ENCODE measurements around the gene MACF1.

Gene MACF1

DNA sequence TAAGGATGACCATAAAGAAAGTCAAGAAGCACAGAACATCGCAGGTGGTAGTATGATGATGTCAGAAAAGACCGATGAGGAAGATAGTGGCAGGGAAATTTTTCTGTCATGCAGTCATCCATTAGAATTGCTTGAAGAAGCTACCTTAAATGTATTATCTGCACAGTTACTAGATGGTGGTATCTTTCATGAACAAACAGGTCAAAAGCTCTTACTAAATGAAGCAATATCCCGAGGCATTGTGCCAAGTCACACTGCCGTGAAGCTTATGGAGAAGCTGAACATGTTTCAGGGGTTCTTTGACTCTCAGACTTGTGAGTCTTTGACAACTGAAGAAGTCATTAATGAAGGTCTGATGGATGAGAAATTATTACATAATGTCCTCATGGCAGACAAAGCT lies 128.8 kb downstream of the MACF1 start:
- peak in 1 of 2 experiments; percentile 11 for DNase-seq
- no peak for TF ChIP-seq POLR2A (IDR thresholded peaks at IDR 0.05; ENCODE audit: low read length)
- TF ChIP-seq GATA1 (IDR thresholded peaks at IDR 0.05; ENCODE audit: low read depth, low read length) = no peak

DNA sequence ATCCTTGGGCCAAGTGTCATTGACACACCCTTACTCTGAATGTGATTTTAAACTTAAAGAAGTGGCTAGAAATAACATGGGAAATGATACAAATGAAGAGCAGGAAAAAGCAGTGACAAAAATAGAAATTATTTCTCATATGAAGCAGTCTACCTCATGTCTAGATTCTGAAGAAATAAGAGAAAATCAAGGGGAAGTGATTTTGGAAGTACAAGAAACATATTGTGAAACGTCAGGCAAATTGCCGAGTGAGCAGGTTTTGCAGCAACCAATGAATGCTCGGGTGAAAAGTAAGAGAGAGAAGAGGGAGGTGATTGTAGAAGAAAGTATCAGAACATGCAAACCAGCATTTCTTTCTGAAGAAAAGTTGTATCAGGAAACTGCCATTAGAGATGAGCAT lies 130.7 kb downstream of the MACF1 start:
- TF ChIP-seq POLR2A (IDR thresholded peaks at IDR 0.05; ENCODE audit: low read length) = no peak
- TF ChIP-seq GATA1 (IDR thresholded peaks at IDR 0.05; ENCODE audit: low read depth, low read length) = no peak
- no peak for DNase-seq

- no peak for DNase-seq
- TF ChIP-seq GATA1 (IDR thresholded peaks at IDR 0.05; ENCODE audit: low read depth, low read length) (no peak), POLR2A (IDR thresholded peaks at IDR 0.05; ENCODE audit: low read length) (no peak)
Observed at GRCh38 chr1:39337067-39337466, 132.6 kb downstream of the MACF1 start.

GRCh38 chr1:39342776-39343175 lies 138.3 kb downstream of the MACF1 start:
- TF ChIP-seq GATA1 (IDR thresholded peaks at IDR 0.05; ENCODE audit: low read depth, low read length) (no peak), POLR2A (IDR thresholded peaks at IDR 0.05; ENCODE audit: low read length) (no peak)
- no peak for DNase-seq

DNA sequence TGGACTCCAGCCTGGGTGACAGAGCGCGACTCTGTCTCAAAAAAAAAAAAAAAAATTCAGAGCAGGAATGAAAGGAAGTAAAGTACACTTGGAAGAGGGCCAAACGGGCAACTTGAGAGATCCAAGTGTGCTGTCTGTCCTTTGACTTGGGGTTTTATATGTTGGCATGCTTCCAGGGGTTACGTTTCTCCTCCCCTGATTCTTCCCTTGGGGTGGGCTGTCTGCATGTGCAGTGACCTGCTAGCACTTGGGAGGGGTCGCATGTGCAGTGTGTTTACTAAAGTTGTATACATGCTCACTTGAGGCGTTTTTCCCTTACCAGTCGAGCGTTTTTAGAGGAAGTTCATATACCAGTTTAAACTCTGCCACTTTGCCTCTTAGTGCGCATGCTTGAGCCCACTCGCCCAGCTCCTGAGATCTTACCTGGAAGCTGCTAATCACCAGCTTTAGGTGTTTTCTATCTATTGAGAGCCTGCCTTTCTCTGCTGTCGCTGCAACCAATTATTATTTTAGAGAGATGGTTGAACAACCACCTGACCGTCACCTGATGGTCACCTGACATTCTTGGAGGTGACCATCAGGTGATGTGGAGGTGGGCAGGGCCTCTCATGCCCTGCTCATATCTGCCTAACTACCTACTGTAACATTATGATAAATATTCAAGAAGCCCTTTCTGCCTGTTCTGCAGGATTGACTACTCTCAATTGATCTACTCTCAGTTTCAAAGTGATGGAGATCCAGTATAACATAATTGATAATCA lies 140.1 kb downstream of the MACF1 start:
- no peak for TF ChIP-seq GATA1 (IDR thresholded peaks at IDR 0.05; ENCODE audit: low read depth, low read length)
- no peak for TF ChIP-seq POLR2A (IDR thresholded peaks at IDR 0.05; ENCODE audit: low read length)
- no peak for DNase-seq

DNA sequence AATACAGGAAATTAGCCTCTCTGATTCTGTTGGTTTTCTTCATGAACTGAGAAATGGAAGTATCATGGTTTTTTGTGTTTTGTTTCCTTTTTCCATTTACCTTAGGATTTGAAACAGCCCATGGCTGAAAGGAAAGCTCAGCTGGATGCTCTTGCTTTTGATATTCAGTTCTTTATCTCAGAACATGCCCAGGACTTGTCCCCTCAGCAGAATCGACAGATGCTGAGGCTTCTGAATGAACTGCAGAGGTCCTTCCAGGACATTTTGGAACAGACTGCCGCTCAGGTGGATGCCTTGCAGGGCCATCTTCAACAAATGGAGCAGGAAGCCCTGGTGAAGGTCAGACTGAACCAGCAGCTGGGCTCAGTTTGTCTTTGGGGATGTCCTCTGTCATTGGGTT lies 142.4 kb downstream of the MACF1 start:
- TF ChIP-seq GATA1 (IDR thresholded peaks at IDR 0.05; ENCODE audit: low read depth, low read length) = no peak
- no peak for TF ChIP-seq POLR2A (IDR thresholded peaks at IDR 0.05; ENCODE audit: low read length)
- no peak for DNase-seq

DNA sequence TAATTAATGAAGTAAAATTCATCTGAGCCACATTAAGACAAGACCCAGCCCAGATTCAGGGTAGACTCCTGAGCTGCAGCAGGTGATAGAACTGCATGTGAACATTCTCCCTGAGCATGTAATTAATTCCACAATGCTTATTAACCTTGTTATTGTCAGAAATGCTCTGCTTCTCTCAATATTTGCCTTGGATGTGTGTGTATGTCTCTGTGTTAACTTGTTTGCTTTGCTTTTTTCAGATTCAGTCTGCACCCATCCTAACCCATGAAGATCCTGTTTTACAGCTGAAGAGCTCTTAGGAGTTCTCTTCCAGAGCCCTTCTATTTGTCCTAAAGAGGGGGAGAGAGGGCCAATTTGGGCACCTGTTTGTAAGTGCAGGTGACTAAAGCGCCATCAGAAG lies 143.8 kb downstream of the MACF1 start:
- DNase-seq = no peak
- TF ChIP-seq POLR2A (IDR thresholded peaks at IDR 0.05; ENCODE audit: low read length) (no peak), GATA1 (IDR thresholded peaks at IDR 0.05; ENCODE audit: low read depth, low read length) (no peak)

DNA sequence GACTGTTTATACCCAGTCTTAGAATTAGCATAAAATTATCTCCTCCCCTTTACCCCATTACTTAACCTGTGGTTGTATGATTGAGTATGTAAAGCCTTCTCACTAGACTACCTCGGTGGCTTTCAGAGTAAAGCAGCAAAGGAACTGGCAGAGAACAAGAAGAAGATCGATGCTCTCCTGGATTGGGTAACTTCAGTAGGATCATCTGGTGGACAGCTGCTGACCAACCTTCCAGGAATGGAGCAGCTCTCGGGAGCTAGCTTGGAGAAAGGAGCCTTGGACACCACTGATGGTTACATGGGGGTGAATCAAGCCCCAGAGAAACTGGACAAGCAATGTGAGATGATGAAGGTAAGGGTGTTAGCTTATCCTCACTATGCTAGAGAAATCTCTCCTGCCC lies 148.4 kb downstream of the MACF1 start:
- DNase-seq = no peak
- TF ChIP-seq POLR2A (IDR thresholded peaks at IDR 0.05; ENCODE audit: low read length) = no peak
- no peak for TF ChIP-seq GATA1 (IDR thresholded peaks at IDR 0.05; ENCODE audit: low read depth, low read length)

DNA sequence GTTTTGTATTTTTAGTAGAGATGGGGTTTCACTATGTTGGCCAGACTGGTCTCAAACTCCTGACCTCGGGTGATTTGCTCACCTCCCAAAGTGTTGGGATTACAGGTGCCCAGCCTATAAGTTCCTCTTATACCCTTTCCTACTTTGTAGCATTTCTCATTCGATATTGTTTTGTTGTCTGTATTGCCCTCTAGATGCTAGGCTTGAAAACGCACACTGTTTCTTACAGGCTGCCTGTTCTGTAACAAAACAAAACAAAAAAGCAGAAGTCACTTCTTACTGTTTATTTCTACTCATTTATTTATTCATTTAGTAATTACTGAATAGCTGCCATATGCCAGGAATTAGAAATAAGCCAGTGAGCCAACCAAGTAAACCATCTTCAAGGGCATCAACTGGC lies 150.1 kb downstream of the MACF1 start:
- TF ChIP-seq POLR2A (IDR thresholded peaks at IDR 0.05; ENCODE audit: low read length) = no peak
- no peak for TF ChIP-seq GATA1 (IDR thresholded peaks at IDR 0.05; ENCODE audit: low read depth, low read length)
- no peak for DNase-seq

DNA sequence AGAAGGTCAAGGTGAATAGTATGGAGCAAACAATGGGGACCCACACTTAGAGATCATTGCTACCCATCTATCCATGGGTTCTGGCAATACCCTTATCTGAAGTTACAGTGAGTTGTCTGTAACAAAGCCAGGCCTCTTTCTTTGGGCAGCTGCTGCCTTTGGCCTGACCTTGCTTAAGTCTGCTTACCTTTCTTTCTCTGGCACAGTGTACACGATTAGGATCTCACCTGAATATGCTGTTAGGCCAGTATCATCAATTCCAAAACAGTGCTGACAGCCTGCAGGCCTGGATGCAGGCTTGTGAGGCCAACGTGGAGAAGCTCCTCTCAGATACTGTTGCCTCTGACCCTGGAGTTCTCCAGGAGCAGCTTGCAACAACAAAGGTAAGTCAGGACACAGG lies 154.0 kb downstream of the MACF1 start:
- no peak for TF ChIP-seq POLR2A (IDR thresholded peaks at IDR 0.05; ENCODE audit: low read length)
- no peak for TF ChIP-seq GATA1 (IDR thresholded peaks at IDR 0.05; ENCODE audit: low read depth, low read length)
- no peak for DNase-seq

DNA sequence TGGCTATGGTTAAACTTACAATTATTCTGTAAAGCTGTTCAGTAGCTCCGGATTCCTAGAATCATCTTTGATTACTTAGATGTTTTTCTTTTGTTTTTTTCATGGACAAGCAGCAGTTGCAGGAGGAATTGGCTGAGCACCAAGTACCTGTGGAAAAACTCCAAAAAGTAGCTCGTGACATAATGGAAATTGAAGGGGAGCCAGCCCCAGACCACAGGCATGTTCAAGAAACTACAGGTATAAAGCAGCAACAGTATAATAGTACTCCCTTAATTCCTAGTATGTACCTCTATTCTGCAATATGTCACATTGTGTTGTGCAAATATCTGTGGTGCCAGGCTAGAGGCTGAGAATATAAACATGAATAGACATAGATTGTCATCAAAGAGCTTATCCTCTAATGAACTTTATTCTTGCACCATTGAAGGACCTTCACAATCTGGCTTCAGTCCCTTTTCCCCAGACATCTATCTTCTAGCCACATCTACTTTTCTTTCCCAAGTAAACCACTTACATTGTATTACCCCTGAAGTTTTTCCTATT lies 154.6 kb downstream of the MACF1 start:
- no peak for DNase-seq
- TF ChIP-seq POLR2A (IDR thresholded peaks at IDR 0.05; ENCODE audit: low read length) (no peak), GATA1 (IDR thresholded peaks at IDR 0.05; ENCODE audit: low read depth, low read length) (no peak)

GRCh38 chr1:39360731-39361130 lies 156.2 kb downstream of the MACF1 start:
- no peak for DNase-seq
- TF ChIP-seq GATA1 (IDR thresholded peaks at IDR 0.05; ENCODE audit: low read depth, low read length) = no peak

DNA sequence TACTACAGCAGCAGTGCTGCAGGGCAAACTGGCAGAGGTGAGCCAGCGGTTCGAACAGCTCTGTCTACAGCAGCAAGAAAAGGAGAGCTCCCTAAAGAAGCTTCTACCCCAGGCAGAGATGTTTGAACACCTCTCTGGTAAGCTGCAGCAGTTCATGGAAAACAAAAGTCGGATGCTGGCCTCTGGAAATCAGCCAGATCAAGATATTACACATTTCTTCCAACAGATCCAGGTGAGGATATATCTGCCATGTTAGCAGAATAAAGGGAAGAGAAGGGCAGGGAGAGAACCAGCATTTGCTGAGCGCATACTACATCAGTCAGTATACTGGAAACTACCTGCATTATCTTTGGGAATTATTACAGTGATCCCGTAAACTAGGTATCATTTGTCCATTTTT lies 157.0 kb downstream of the MACF1 start:
- TF ChIP-seq GATA1 (IDR thresholded peaks at IDR 0.05; ENCODE audit: low read depth, low read length) = no peak
- no peak for TF ChIP-seq POLR2A (IDR thresholded peaks at IDR 0.05; ENCODE audit: low read length)
- DNase-seq = no peak

GRCh38 chr1:39363267-39363666 lies 158.8 kb downstream of the MACF1 start:
- no peak for DNase-seq
- no peak for TF ChIP-seq GATA1 (IDR thresholded peaks at IDR 0.05; ENCODE audit: low read depth, low read length)
- no peak for TF ChIP-seq POLR2A (IDR thresholded peaks at IDR 0.05; ENCODE audit: low read length)

- DNase-seq = no peak
- no peak for TF ChIP-seq POLR2A (IDR thresholded peaks at IDR 0.05; ENCODE audit: low read length)
- no peak for TF ChIP-seq GATA1 (IDR thresholded peaks at IDR 0.05; ENCODE audit: low read depth, low read length)
Observed at GRCh38 chr1:39368045-39368444, 163.6 kb downstream of the MACF1 start.
